Activated naive CD8-positive, alpha-beta T cell treated with anti-CD3 and anti-CD28 coated beads for 36 hours (primary cell): Measurements from ENCODE around the gene SLC6A7. TPM values are rescaled to one million over a fixed set of nuclear protein-coding genes. Genes with fewer than 3 reads are reported as not detected.
A peak's percentile ranks its signal among the peaks of the same experiment; 100 is the strongest.

Experiments used
- DNase-seq: peaks from one replicate; pipeline ENCODE4 v3.0.0; 2021
- H3K27ac Mint-ChIP-seq: one replicate; pipeline ENCODE4 v1.8.0; 2022; ENCODE audit warnings: mild to moderate bottlenecking, moderate library complexity, mixed read lengths
- H3K27me3 Mint-ChIP-seq: one replicate; pipeline ENCODE4 v1.8.0; 2022; ENCODE audit warnings: mild to moderate bottlenecking, mixed read lengths
- H3K36me3 Mint-ChIP-seq: one replicate; pipeline ENCODE4 v1.8.0; 2021; ENCODE audit warnings: mild to moderate bottlenecking, mixed read lengths
- H3K4me1 Mint-ChIP-seq: one replicate; pipeline ENCODE4 v1.8.0; 2021; ENCODE audit warnings: mixed read lengths
- H3K4me3 Mint-ChIP-seq: one replicate; pipeline ENCODE4 v1.8.0; 2022; ENCODE audit warnings: mild to moderate bottlenecking, moderate library complexity, mixed read lengths
- H3K9me3 Mint-ChIP-seq: one replicate; pipeline ENCODE4 v1.8.0; 2022; ENCODE audit warnings: mixed read lengths
- total RNA-seq, 2 experiments: library from RNA; stranded (reverse); gene quantifications; one replicate each; pipeline ENCODE4 v1.2.3, GENCODE V29; 2021

SLC6A7 gene
- total RNA-seq, 2 experiments from 2014 or later = not detected

- no peak for DNase-seq
- no peak overlapping the region for H3K27ac Mint-ChIP-seq
- no peak overlapping the region for H3K4me3 Mint-ChIP-seq
- no peaks in the 10 kb centered on the region for H3K4me1 Mint-ChIP-seq
- peaks cover 33% of the 10 kb centered on the region for H3K27me3 Mint-ChIP-seq
- no peaks in the 10 kb centered on the region for H3K36me3 Mint-ChIP-seq
- no peaks in the 10 kb centered on the region for H3K9me3 Mint-ChIP-seq
These were observed 536 bp upstream of the SLC6A7 start for GRCh38 chr5:150189326-150189725.

- peaks cover 33% of the 10 kb centered on the region for H3K27me3 Mint-ChIP-seq
These were observed 679 bp downstream of the SLC6A7 start for GRCh38 chr5:150190503-150190979.

GRCh38 chr5:150190987-150191386, 1.1 kb downstream of the SLC6A7 start:
- no peak overlapping the region for H3K4me3 Mint-ChIP-seq
- no peaks in the 10 kb centered on the region for H3K36me3 Mint-ChIP-seq
- H3K27me3 Mint-ChIP-seq = peaks cover 33% of the 10 kb centered on the region
- DNase-seq = no peak
- H3K9me3 Mint-ChIP-seq = no peaks in the 10 kb centered on the region
- H3K27ac Mint-ChIP-seq = no peak overlapping the region
- H3K4me1 Mint-ChIP-seq = no peaks in the 10 kb centered on the region

More at GRCh38 chr5:150190503-150190979, 679 bp downstream of the SLC6A7 start:
- Mint-ChIP-seq H3K9me3 (no peaks in the 10 kb centered on the region), H3K4me1 (no peaks in the 10 kb centered on the region), H3K27ac (no peak overlapping the region), H3K4me3 (no peak overlapping the region), H3K36me3 (no peaks in the 10 kb centered on the region)
- DNase-seq = no peak

GRCh38 chr5:150192462-150192861, 2.6 kb downstream of the SLC6A7 start:
- H3K27ac Mint-ChIP-seq = no peak overlapping the region
- H3K4me3 Mint-ChIP-seq = no peak overlapping the region
- no peaks in the 10 kb centered on the region for H3K36me3 Mint-ChIP-seq
- H3K4me1 Mint-ChIP-seq = no peaks in the 10 kb centered on the region
- peaks cover 33% of the 10 kb centered on the region for H3K27me3 Mint-ChIP-seq
- no peaks in the 10 kb centered on the region for H3K9me3 Mint-ChIP-seq
- DNase-seq = no peak

- Mint-ChIP-seq H3K9me3 (no peaks in the 10 kb centered on the region), H3K27me3 (peaks cover 13% of the 10 kb centered on the region), H3K4me3 (no peak overlapping the region), H3K4me1 (no peaks in the 10 kb centered on the region), H3K27ac (no peak overlapping the region), H3K36me3 (no peaks in the 10 kb centered on the region)
- DNase-seq = no peak
These were observed 6.0 kb downstream of the SLC6A7 start for GRCh38 chr5:150195736-150196485.

- Mint-ChIP-seq H3K27ac (no peak overlapping the region), H3K36me3 (no peaks in the 10 kb centered on the region), H3K4me1 (no peaks in the 10 kb centered on the region), H3K27me3 (peaks cover 7% of the 10 kb centered on the region), H3K4me3 (no peak overlapping the region), H3K9me3 (no peaks in the 10 kb centered on the region)
- DNase-seq = no peak
These were observed 6.7 kb downstream of the SLC6A7 start for GRCh38 chr5:150196514-150196913.

GRCh38 chr5:150196986-150197385, 7.1 kb downstream of the SLC6A7 start:
- no peak overlapping the region for H3K4me3 Mint-ChIP-seq

GRCh38 chr5:150197476-150197875, 7.6 kb downstream of the SLC6A7 start:
- DNase-seq = no peak
- Mint-ChIP-seq H3K27me3 (peaks cover 4% of the 10 kb centered on the region), H3K27ac (no peak overlapping the region), H3K4me3 (no peak overlapping the region), H3K4me1 (no peaks in the 10 kb centered on the region), H3K36me3 (no peaks in the 10 kb centered on the region), H3K9me3 (no peaks in the 10 kb centered on the region)

More at GRCh38 chr5:150196986-150197385, 7.1 kb downstream of the SLC6A7 start:
- Mint-ChIP-seq H3K4me1 (no peaks in the 10 kb centered on the region), H3K9me3 (no peaks in the 10 kb centered on the region), H3K36me3 (no peaks in the 10 kb centered on the region), H3K27me3 (peaks cover 4% of the 10 kb centered on the region), H3K27ac (no peak overlapping the region)
- no peak for DNase-seq

- Mint-ChIP-seq H3K27me3 (peaks cover 10% of the 10 kb centered on the region), H3K27ac (no peak overlapping the region), H3K4me3 (no peak overlapping the region), H3K4me1 (peaks cover 3% of the 10 kb centered on the region), H3K9me3 (no peaks in the 10 kb centered on the region), H3K36me3 (no peaks in the 10 kb centered on the region)
- DNase-seq = no peak
These were observed 12.6 kb downstream of the SLC6A7 start for GRCh38 chr5:150202501-150202900.

- Mint-ChIP-seq H3K27ac (no peak overlapping the region), H3K36me3 (no peaks in the 10 kb centered on the region)
- DNase-seq = no peak
These were observed 14.1 kb downstream of the SLC6A7 start for GRCh38 chr5:150203832-150204589.

GRCh38 chr5:150204590-150204960, 14.7 kb downstream of the SLC6A7 start:
- Mint-ChIP-seq H3K4me1 (peaks cover 20% of the 10 kb centered on the region), H3K4me3 (no peak overlapping the region), H3K27me3 (peaks cover 22% of the 10 kb centered on the region), H3K36me3 (no peaks in the 10 kb centered on the region), H3K27ac (no peak overlapping the region), H3K9me3 (no peaks in the 10 kb centered on the region)
- DNase-seq = no peak

More at GRCh38 chr5:150203832-150204589, 14.1 kb downstream of the SLC6A7 start:
- Mint-ChIP-seq H3K4me1 (peaks cover 14% of the 10 kb centered on the region), H3K27me3 (peaks cover 22% of the 10 kb centered on the region), H3K4me3 (no peak overlapping the region), H3K9me3 (no peaks in the 10 kb centered on the region)

- Mint-ChIP-seq H3K4me1 (peaks cover 25% of the 10 kb centered on the region), H3K36me3 (no peaks in the 10 kb centered on the region), H3K27ac (no peak overlapping the region), H3K27me3 (peaks cover 22% of the 10 kb centered on the region), H3K4me3 (no peak overlapping the region), H3K9me3 (no peaks in the 10 kb centered on the region)
- DNase-seq = no peak
These were observed 16.4 kb downstream of the SLC6A7 start for GRCh38 chr5:150206098-150206778.

GRCh38 chr5:150206779-150207115, 16.9 kb downstream of the SLC6A7 start:
- Mint-ChIP-seq H3K27me3 (peaks cover 22% of the 10 kb centered on the region), H3K9me3 (no peaks in the 10 kb centered on the region), H3K4me3 (no peak overlapping the region), H3K36me3 (no peaks in the 10 kb centered on the region), H3K27ac (no peak overlapping the region), H3K4me1 (peaks cover 25% of the 10 kb centered on the region)
- DNase-seq = no peak

- Mint-ChIP-seq H3K27ac (no peak overlapping the region), H3K4me3 (peak overlapping the region; percentile 32)
These were observed 18.6 kb downstream of the SLC6A7 start for GRCh38 chr5:150208187-150209098.

More at GRCh38 chr5:150208187-150209098, 18.6 kb downstream of the SLC6A7 start:
- no peak for DNase-seq
- H3K4me1 Mint-ChIP-seq = peaks cover 25% of the 10 kb centered on the region
- H3K27me3 Mint-ChIP-seq = peaks cover 17% of the 10 kb centered on the region
- no peaks in the 10 kb centered on the region for H3K36me3 Mint-ChIP-seq
- no peaks in the 10 kb centered on the region for H3K9me3 Mint-ChIP-seq
